Activated CD4-positive, CD25-positive, alpha-beta regulatory T cell (primary cell): ENCODE data around the gene BRSK2.

Experiments used
- DNase-seq, 4 experiments: peaks; one replicate each; lab custom pipeline; 2025; lab: John Stamatoyannopoulos, UW

Gene BRSK2

GRCh38 chr11:1469287-1469910 is 79.7 kb downstream of the BRSK2 start:
- no peak for DNase-seq

GRCh38 chr11:1469911-1470680 is 80.4 kb downstream of the BRSK2 start:
- DNase-seq = no peak

GRCh38 chr11:1470681-1471611 is 81.2 kb downstream of the BRSK2 start:
- no peak for DNase-seq

- no peak for DNase-seq
Observed at GRCh38 chr11:1471736-1472135, 82.0 kb downstream of the BRSK2 start.

GRCh38 chr11:1472180-1473005 is 82.7 kb downstream of the BRSK2 start:
- DNase-seq = no peak

- no peak for DNase-seq
Observed at GRCh38 chr11:1473011-1473628, 83.4 kb downstream of the BRSK2 start.

GRCh38 chr11:1473786-1474185 is 84.1 kb downstream of the BRSK2 start:
- no peak for DNase-seq

- DNase-seq = no peak
Observed at GRCh38 chr11:1475841-1476240, 86.1 kb downstream of the BRSK2 start.

GRCh38 chr11:1476940-1477736 is 87.4 kb downstream of the BRSK2 start:
- no peak for DNase-seq

GRCh38 chr11:1478011-1478410 is 88.3 kb downstream of the BRSK2 start:
- DNase-seq = no peak

GRCh38 chr11:1478544-1478943 is 88.8 kb downstream of the BRSK2 start:
- DNase-seq = no peak

- no peak for DNase-seq
Observed at GRCh38 chr11:1479006-1479677, 89.4 kb downstream of the BRSK2 start.

GRCh38 chr11:1479678-1480118 is 90.0 kb downstream of the BRSK2 start:
- no peak for DNase-seq

GRCh38 chr11:1480191-1480554 is 90.4 kb downstream of the BRSK2 start:
- DNase-seq = no peak

GRCh38 chr11:1480555-1481482 is 91.1 kb downstream of the BRSK2 start:
- no peak for DNase-seq

GRCh38 chr11:1481483-1481825 is 91.7 kb downstream of the BRSK2 start:
- no peak for DNase-seq

GRCh38 chr11:1481861-1482441 is 92.2 kb downstream of the BRSK2 start:
- DNase-seq = no peak
